HG02981 (cell line): ENCODE results near the gene ATAD5.

Experiments
- ATAC-seq: cut with Tn5 transposase; IDR thresholded peaks from one replicate; pipeline ENCODE4 v1.9.1; 2021; ENCODE audit warnings: mild to moderate bottlenecking, moderate library complexity; ENCODE audit not compliant: unreplicated experiment

Gene ATAD5

GRCh38 chr17:30823421-30823820, 8.3 kb upstream of the ATAD5 start:
- ATAC-seq = no peak

- no peak for ATAC-seq
Observed at GRCh38 chr17:30824002-30824355, 7.8 kb upstream of the ATAD5 start.

- peak; percentile 88 for ATAC-seq
Observed at GRCh38 chr17:30824356-30825145, 7.2 kb upstream of the ATAD5 start, which contains the start of gene CRLF3. CRLF3 (minus strand) TSS chr17:30824692; CDS start chr17:30824651, 41 bp downstream.

GRCh38 chr17:30827082-30827481, 4.7 kb upstream of the ATAD5 start:
- ATAC-seq = no peak

GRCh38 chr17:30829022-30829421, 2.7 kb upstream of the ATAD5 start:
- ATAC-seq = no peak

GRCh38 chr17:30831257-30831656, 509 bp upstream of the ATAD5 start:
- ATAC-seq = peak; percentile 9

- ATAC-seq = no peak
Observed at GRCh38 chr17:30832438-30833124, 815 bp downstream of the ATAD5 start.

- no peak for ATAC-seq
Observed at GRCh38 chr17:30838202-30838807, 6.5 kb downstream of the ATAD5 start.

GRCh38 chr17:30840771-30841170, 9.0 kb downstream of the ATAD5 start:
- ATAC-seq = no peak

GRCh38 chr17:30848021-30848420, 16.3 kb downstream of the ATAD5 start:
- no peak for ATAC-seq

GRCh38 chr17:30854146-30854545, 22.4 kb downstream of the ATAD5 start:
- no peak for ATAC-seq

GRCh38 chr17:30858556-30859250, 26.9 kb downstream of the ATAD5 start:
- ATAC-seq = no peak

- no peak for ATAC-seq
Observed at GRCh38 chr17:30864636-30865035, 32.9 kb downstream of the ATAD5 start.

GRCh38 chr17:30869005-30869404, 37.2 kb downstream of the ATAD5 start:
- ATAC-seq = no peak

GRCh38 chr17:30886187-30886586, 54.4 kb downstream of the ATAD5 start:
- no peak for ATAC-seq

GRCh38 chr17:30894236-30894635, 62.5 kb downstream of the ATAD5 start:
- ATAC-seq = no peak

- ATAC-seq = no peak
Observed at GRCh38 chr17:30897311-30897710, 65.5 kb downstream of the ATAD5 start.

- ATAC-seq = peak; percentile 12
Observed at GRCh38 chr17:30905742-30906100, 74.0 kb downstream of the ATAD5 start.

- peak; percentile 86 for ATAC-seq
Observed at GRCh38 chr17:30906101-30906911, 74.5 kb downstream of the ATAD5 start, which contains the start of gene TEFM. TEFM (minus strand) TSS chr17:30906238; CDS start chr17:30906198, 40 bp downstream.

GRCh38 chr17:30908717-30909420, 77.1 kb downstream of the ATAD5 start:
- ATAC-seq = no peak
